Activated B cell treated with CpG ODN at 0.5 μM for 24 hours (primary cell): ENCODE data around the gene DNAH12. TPM values are rescaled to one million over a fixed set of nuclear protein-coding genes. Genes with fewer than 3 reads are reported as not detected.
"Not testable (repeated sequence)": the region's sequence is repeated elsewhere in the genome, so short reads cannot be mapped to it uniquely, and the experiment has no call there.

Experiments
- ATAC-seq: fragments of 200-7000 bp; cut with Tn5 transposase; one replicate; pipeline ENCODE4 v1.10.0; 2021; ENCODE audit warnings: low read depth, mild to moderate bottlenecking, moderate library complexity
- CTCF ChIA-PET: fragments of 350-600 bp; sonication (Branson Sonifier 250); formaldehyde crosslinking; loops from one replicate; lab custom pipeline; 2021; ENCODE audit warnings: antibody characterized with exemption; lab: Charles Lee
- POLR2A ChIA-PET: fragments of 350-600 bp; sonication (Branson Sonifier 250); formaldehyde crosslinking; loops from one replicate; lab custom pipeline; 2021; ENCODE audit warnings: antibody characterized with exemption; lab: Charles Lee
- DNase-seq: peaks from one replicate; pipeline ENCODE4 v3.0.0; 2022
- H3K27ac Mint-ChIP-seq: one replicate; pipeline ENCODE4 v1.8.0; 2020; ENCODE audit warnings: mixed read lengths
- H3K27me3 Mint-ChIP-seq: one replicate; pipeline ENCODE4 v1.8.0; 2021; ENCODE audit warnings: mixed read lengths
- H3K36me3 Mint-ChIP-seq: one replicate; pipeline ENCODE4 v1.8.0; 2021; ENCODE audit warnings: low read depth, mixed read lengths
- H3K4me1 Mint-ChIP-seq: one replicate; pipeline ENCODE4 v1.8.0; 2021; ENCODE audit warnings: mixed read lengths
- H3K4me3 Mint-ChIP-seq: one replicate; pipeline ENCODE4 v1.8.0; 2020; ENCODE audit warnings: mild to moderate bottlenecking, mixed read lengths
- H3K9me3 Mint-ChIP-seq: one replicate; pipeline ENCODE4 v1.8.0; 2020; ENCODE audit warnings: mixed read lengths
- CTCF ChIP-seq: fragments of 200-600 bp; IDR thresholded peaks from one replicate; pipeline ENCODE4 v1.8.0; 2022; ENCODE audit warnings: antibody characterized with exemption, mild to moderate bottlenecking
- intact Hi-C: fragments of 100-400 bp; cut with micrococcal nuclease; formaldehyde crosslinking; loops from one replicate; pipeline ENCODE4 v1.15.1; 2024
- total RNA-seq: library from RNA; stranded (reverse); gene quantifications from 2 replicates; pipeline ENCODE4 v1.2.3, GENCODE V29; 2022

The DNAH12 gene
- total RNA-seq, 1 donor from 2014 or later = 0.22 TPM

GRCh38 chr3:57500506-57500905 is 43.6 kb downstream of the DNAH12 start:
- H3K27me3 Mint-ChIP-seq = peaks cover 2% of the 10 kb centered on the region
- CTCF ChIA-PET = no interaction called here

GRCh38 chr3:57497904-57498303 is 46.2 kb downstream of the DNAH12 start:
- no peak for TF ChIP-seq CTCF
- H3K36me3 Mint-ChIP-seq = no peaks in the 10 kb centered on the region
- no peaks in the 10 kb centered on the region for H3K9me3 Mint-ChIP-seq
- POLR2A ChIA-PET = no interaction called here
- H3K4me3 Mint-ChIP-seq = no peak overlapping the region
- DNase-seq (no peak), ATAC-seq (no peak)
- CTCF ChIA-PET = no interaction called here
- H3K27ac Mint-ChIP-seq = no peak overlapping the region
- intact Hi-C loops = no loop called here
- H3K4me1 Mint-ChIP-seq = no peaks in the 10 kb centered on the region
- no peaks in the 10 kb centered on the region for H3K27me3 Mint-ChIP-seq

More at GRCh38 chr3:57500506-57500905, 43.6 kb downstream of the DNAH12 start:
- Mint-ChIP-seq H3K9me3 (no peaks in the 10 kb centered on the region), H3K36me3 (no peaks in the 10 kb centered on the region), H3K4me3 (no peak overlapping the region), H3K4me1 (no peaks in the 10 kb centered on the region), H3K27ac (no peak overlapping the region)
- DNase-seq (no peak), ATAC-seq (no peak)
- TF ChIP-seq CTCF = no peak
- POLR2A ChIA-PET = no interaction called here
- intact Hi-C loops = no loop called here

GRCh38 chr3:57484563-57484962 is 59.6 kb downstream of the DNAH12 start:
- Mint-ChIP-seq H3K27me3 (peaks cover 2% of the 10 kb centered on the region), H3K9me3 (peaks cover 4% of the 10 kb centered on the region), H3K4me1 (no peaks in the 10 kb centered on the region), H3K36me3 (no peaks in the 10 kb centered on the region), H3K27ac (no peak overlapping the region), H3K4me3 (no peak overlapping the region)
- ChIA-PET POLR2A (no interaction called here), CTCF (no interaction called here)
- DNase-seq = no peak
- TF ChIP-seq CTCF = no peak
- no peak for ATAC-seq
- intact Hi-C loops = no loop called here

GRCh38 chr3:57477193-57477592 is 67.0 kb downstream of the DNAH12 start:
- H3K36me3 Mint-ChIP-seq, H3K4me3 Mint-ChIP-seq, intact Hi-C loops, H3K4me1 Mint-ChIP-seq, CTCF ChIA-PET, H3K27me3 Mint-ChIP-seq, DNase-seq, ATAC-seq, POLR2A ChIA-PET, H3K27ac Mint-ChIP-seq: not testable (repeated sequence)
- peaks cover 10% of the 10 kb centered on the region for H3K9me3 Mint-ChIP-seq

GRCh38 chr3:57464801-57465200 is 79.3 kb downstream of the DNAH12 start:
- Mint-ChIP-seq H3K4me1 (no peaks in the 10 kb centered on the region), H3K9me3 (no peaks in the 10 kb centered on the region), H3K36me3 (no peaks in the 10 kb centered on the region), H3K4me3 (no peak overlapping the region), H3K27me3 (peaks cover 11% of the 10 kb centered on the region), H3K27ac (no peak overlapping the region)
- ATAC-seq (no peak), DNase-seq (no peak)
- POLR2A ChIA-PET = no interaction called here
- TF ChIP-seq CTCF = no peak
- CTCF ChIA-PET = interaction anchor here (0.6 kb wide), 1 partner anchor 53 kb away, joined by 3 read pairs; no protein-coding TSS in a partner anchor
- intact Hi-C loops = no loop called here

GRCh38 chr3:57464011-57464410 is 80.1 kb downstream of the DNAH12 start:
- Mint-ChIP-seq H3K27ac (no peak overlapping the region), H3K4me1 (no peaks in the 10 kb centered on the region), H3K36me3 (no peaks in the 10 kb centered on the region), H3K4me3 (no peak overlapping the region), H3K27me3 (peaks cover 12% of the 10 kb centered on the region), H3K9me3 (no peaks in the 10 kb centered on the region)
- intact Hi-C loops = no loop called here
- ATAC-seq (no peak), DNase-seq (no peak)
- ChIA-PET POLR2A (no interaction called here), CTCF (no interaction called here)
- no peak for TF ChIP-seq CTCF
